ENCODE results near the gene LRRIQ4.

GRCh38 chr3:169809230-169809795 is 3.4 kb upstream of the LRRIQ4 start:
- TF ChIP-seq POLR2A (IDR thresholded peaks at IDR 0.05; ENCODE audit: low read depth) (no peak), CTCF (IDR thresholded peaks at IDR 0.05) (no peak), POLR2AphosphoS5 (IDR thresholded peaks at IDR 0.05) (no peak)
